GM23338 (cell line): ENCODE measurements around the gene SLC25A26. TPM values are rescaled to one million over a fixed set of nuclear protein-coding genes. Genes with fewer than 3 reads are reported as not detected.

ENCODE experiments used
- ATAC-seq: fragments of 200-7000 bp; cut with Tn5 transposase; 3 replicates; pipeline ENCODE4 v1.9.1; 2020
- DNase-seq: peaks from one replicate; pipeline ENCODE4 v3.0.0-alpha.2; 2015; ENCODE audit warnings: low spot score
- H2AFZ ChIP-seq: fragments of 200-600 bp; sonication (generic); 2 replicates; pipeline ENCODE4 v1.8.0; 2016; ENCODE audit warnings: antibody characterized with exemption, mild to moderate bottlenecking, moderate library complexity
- H3F3A ChIP-seq: fragments of 200-600 bp; sonication (generic); replicated peaks from 2 replicates; pipeline ENCODE4 v1.8.0; 2017; ENCODE audit warnings: antibody characterized with exemption, mixed run types, low read depth
- H3K27ac ChIP-seq: fragments of 200-600 bp; sonication (generic); 2 replicates; pipeline ENCODE4 v1.6.1; 2016; ENCODE audit warnings: low read depth
- H3K27me3 ChIP-seq: fragments of 200-600 bp; sonication (generic); 2 replicates; pipeline ENCODE4 v1.8.0; 2016; ENCODE audit warnings: mild to moderate bottlenecking, mixed run types, moderate library complexity; ENCODE audit not compliant: insufficient read depth
- H3K36me3 ChIP-seq: fragments of 200-600 bp; sonication (generic); 2 replicates; pipeline ENCODE4 v1.8.0; 2016; ENCODE audit warnings: mild to moderate bottlenecking; ENCODE audit not compliant: insufficient read depth
- H3K4me1 ChIP-seq: fragments of 200-600 bp; sonication (generic); 2 replicates; pipeline ENCODE4 v1.8.0; 2016; ENCODE audit warnings: mild to moderate bottlenecking, moderate library complexity; ENCODE audit not compliant: insufficient read depth
- H3K4me2 ChIP-seq: fragments of 200-600 bp; sonication (generic); 2 replicates; pipeline ENCODE4 v1.7.1; 2017; ENCODE audit warnings: mixed run types
- H3K4me3 ChIP-seq: fragments of 200-600 bp; sonication (generic); 2 replicates; pipeline ENCODE4 v1.6.1; 2016; ENCODE audit warnings: mixed run types
- H3K79me2 ChIP-seq: fragments of 200-600 bp; sonication (generic); replicated peaks from 2 replicates; pipeline ENCODE4 v1.8.0; 2017; ENCODE audit warnings: mild to moderate bottlenecking; ENCODE audit not compliant: insufficient read depth
- H3K9me2 ChIP-seq: fragments of 200-600 bp; sonication (generic); 2 replicates; pipeline ENCODE4 v1.8.0; 2017; ENCODE audit not compliant: insufficient read depth
- H4K20me1 ChIP-seq: fragments of 200-600 bp; sonication (generic); replicated peaks from 2 replicates; pipeline ENCODE4 v1.8.0; 2017; ENCODE audit warnings: mild to moderate bottlenecking; ENCODE audit not compliant: insufficient read depth
- H3K27ac Mint-ChIP-seq: 2 replicates; pipeline ENCODE4 v1.8.0; 2020; ENCODE audit warnings: inconsistent platforms, mild to moderate bottlenecking, moderate library complexity, mixed read lengths
- H3K27me3 Mint-ChIP-seq: 3 replicates; pipeline ENCODE4 v1.8.0; 2022; ENCODE audit warnings: low read depth, mild to moderate bottlenecking, moderate library complexity, mixed read lengths, inconsistent platforms; ENCODE audit not compliant: insufficient read depth, poor library complexity
- H3K36me3 Mint-ChIP-seq: 3 replicates; pipeline ENCODE4 v1.8.0; 2021; ENCODE audit warnings: low read depth, mild to moderate bottlenecking, inconsistent platforms, moderate library complexity, mixed read lengths
- H3K4me1 Mint-ChIP-seq: 3 replicates; pipeline ENCODE4 v1.8.0; 2020; ENCODE audit warnings: mild to moderate bottlenecking, inconsistent platforms, mixed read lengths
- H3K4me3 Mint-ChIP-seq: 3 replicates; pipeline ENCODE4 v1.8.0; 2021; ENCODE audit warnings: moderate library complexity, mild to moderate bottlenecking, inconsistent platforms, mixed read lengths
- H3K9me3 Mint-ChIP-seq: 3 replicates; pipeline ENCODE4 v1.8.0; 2020; ENCODE audit warnings: moderate library complexity, mild to moderate bottlenecking, inconsistent platforms, mixed read lengths
- ETS1 ChIP-seq: IDR thresholded peaks from 2 replicates; pipeline ENCODE4 v1.6.1; 2016; ENCODE audit warnings: antibody characterized with exemption
- NANOG ChIP-seq: IDR thresholded peaks from 2 replicates; pipeline ENCODE4 v1.6.1; 2016; ENCODE audit warnings: antibody characterized with exemption, borderline replicate concordance
- POLR2AphosphoS5 ChIP-seq: IDR thresholded peaks from 2 replicates; pipeline ENCODE4 v1.6.1; 2016; ENCODE audit warnings: antibody characterized with exemption, low read depth
- STAT1 ChIP-seq: IDR thresholded peaks from one replicate; pipeline ENCODE4 v1.6.1; 2016; ENCODE audit warnings: antibody characterized with exemption; ENCODE audit not compliant: unreplicated experiment
- ZNF114 ChIP-seq: fragments of 250-450 bp; sonication (Bioruptor Pico); IDR thresholded peaks from 2 replicates; pipeline ENCODE4 v1.5.0; 2020; ENCODE audit warnings: mild to moderate bottlenecking, moderate library complexity
- ZNF462 ChIP-seq: fragments of 250-450 bp; sonication (Bioruptor Pico); IDR thresholded peaks from 2 replicates; pipeline ENCODE4 v1.5.0; 2020; ENCODE audit warnings: mild to moderate bottlenecking, moderate library complexity
- polyA plus RNA-seq: library from polyadenylated mRNA; unstranded; fragments of >200 nt; fragmentation: Nextera tagmentation; extraction: Ambion mirVana; gene quantifications from 2 replicates; pipeline ENCODE4 v1.2.1, GENCODE V29; 2016
- total RNA-seq: library from RNA; depleted of rRNA; stranded (reverse); fragments of >200 nt; shearing (Covaris generic); gene quantifications from 2 replicates; pipeline ENCODE4 v1.2.3, GENCODE V29; 2014
- TF ChIP-seq, protein P1 (sequence below), 2 experiments: fragments of 200-600 bp in 1 of 2; sonication (generic) in 1 of 2; conservative IDR thresholded peaks; 2 replicates each; pipeline versions ENCODE4 v1.5.1 to v1.6.1; 2016 to 2017; ENCODE audit warnings: antibody characterized with exemption in 2 of 2, low read depth in 2 of 2, mild to moderate bottlenecking in 2 of 2, moderate library complexity in 1 of 2

The SLC25A26 gene
- total and polyA plus RNA-seq, 2 experiments from 2014 or later = 24.8 to 40.2 TPM

- TF ChIP-seq ZNF462 (CRISPR knock-in tag) (no peak), ETS1 (no peak), NANOG (no peak), POLR2AphosphoS5 (no peak), ZNF114 (CRISPR knock-in tag) (no peak), STAT1 (no peak)
These were observed 5.7 kb upstream of the SLC25A26 start (continued) for GRCh38 chr3:66215106-66215505.

DNA sequence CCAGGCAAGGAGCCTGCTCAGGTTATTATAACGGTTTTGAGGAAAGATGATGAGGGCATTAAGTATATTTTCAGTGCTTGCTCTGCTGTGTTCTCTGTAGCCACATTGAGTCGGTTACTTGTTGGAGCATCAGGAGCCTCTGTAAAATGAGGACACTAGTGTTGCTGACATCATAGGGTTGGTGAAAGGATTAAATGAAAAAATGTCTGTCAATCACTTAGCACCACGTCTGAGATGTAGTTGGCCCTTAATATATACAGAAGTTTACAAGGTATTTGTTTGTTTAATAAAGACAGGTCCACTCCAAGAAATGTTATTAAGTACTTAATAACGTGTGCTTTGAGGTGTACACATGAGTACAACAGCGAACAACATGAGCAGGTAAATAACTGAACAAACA lies 735 bp upstream of the SLC25A26 start:
- no peak overlapping the region for H3K27ac Mint-ChIP-seq
- H3K36me3 ChIP-seq = no peaks in the 10 kb centered on the region
- no peaks in the 10 kb centered on the region; the same call in 1 of the 2 replicates for H3K4me1 ChIP-seq
- DNase-seq = no peak
- H3K9me3 Mint-ChIP-seq = no peaks in the 10 kb centered on the region
- ATAC-seq = no peak
- H3K27me3 ChIP-seq = no peaks in the 10 kb centered on the region
- H3K36me3 Mint-ChIP-seq = peaks cover 6% of the 10 kb centered on the region; the same call in 2 of the 3 replicates
- peaks cover 6% of the 10 kb centered on the region for H3K4me1 Mint-ChIP-seq
- no peak overlapping the region for H3K27ac ChIP-seq
- H4K20me1 ChIP-seq = no peaks in the 10 kb centered on the region; the same call in 1 of the 2 replicates
- H3K27me3 Mint-ChIP-seq = peaks cover 4% of the 10 kb centered on the region
- H3K4me2 ChIP-seq = peak overlapping the region; percentile 99
- peak overlapping the region; percentile 98 for H3K4me3 Mint-ChIP-seq
- TF ChIP-seq STAT1 = no peak
- TF ChIP-seq, protein P1, sequence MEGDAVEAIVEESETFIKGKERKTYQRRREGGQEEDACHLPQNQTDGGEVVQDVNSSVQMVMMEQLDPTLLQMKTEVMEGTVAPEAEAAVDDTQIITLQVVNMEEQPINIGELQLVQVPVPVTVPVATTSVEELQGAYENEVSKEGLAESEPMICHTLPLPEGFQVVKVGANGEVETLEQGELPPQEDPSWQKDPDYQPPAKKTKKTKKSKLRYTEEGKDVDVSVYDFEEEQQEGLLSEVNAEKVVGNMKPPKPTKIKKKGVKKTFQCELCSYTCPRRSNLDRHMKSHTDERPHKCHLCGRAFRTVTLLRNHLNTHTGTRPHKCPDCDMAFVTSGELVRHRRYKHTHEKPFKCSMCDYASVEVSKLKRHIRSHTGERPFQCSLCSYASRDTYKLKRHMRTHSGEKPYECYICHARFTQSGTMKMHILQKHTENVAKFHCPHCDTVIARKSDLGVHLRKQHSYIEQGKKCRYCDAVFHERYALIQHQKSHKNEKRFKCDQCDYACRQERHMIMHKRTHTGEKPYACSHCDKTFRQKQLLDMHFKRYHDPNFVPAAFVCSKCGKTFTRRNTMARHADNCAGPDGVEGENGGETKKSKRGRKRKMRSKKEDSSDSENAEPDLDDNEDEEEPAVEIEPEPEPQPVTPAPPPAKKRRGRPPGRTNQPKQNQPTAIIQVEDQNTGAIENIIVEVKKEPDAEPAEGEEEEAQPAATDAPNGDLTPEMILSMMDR (conservative IDR thresholded peaks at IDR 0.05; ENCODE audit: low read depth in 2 of 2) = no peak
- H3F3A ChIP-seq = no peaks in the 10 kb centered on the region
- H3K4me3 ChIP-seq = peak overlapping the region; percentile 78
- peak overlapping the region; percentile 41; the same call in 1 of the 2 replicates for H2AFZ ChIP-seq
- no peaks in the 10 kb centered on the region for H3K9me2 ChIP-seq
- H3K79me2 ChIP-seq = peaks cover 23% of the 10 kb centered on the region
